Stimulated activated CD4-positive, alpha-beta T cell treated with anti-CD3 and anti-CD28 coated beads, Interleukin-15, amount 100 ng/mL, for 1 hour (primary cell): Measurements from ENCODE around the gene ESRRA.

Experiments used
- DNase-seq, 2 donors: peaks; one replicate each; pipeline ENCODE4 v3.0.0-alpha.2; 2020; ENCODE audit warnings: low read depth in 1 of 2, low spot score in 1 of 2

ESRRA gene

GRCh38 chr11:64305075-64305690 lies at the start of gene ESRRA:
Gene ESRRA (plus strand): TSS chr11:64305524. CDS start chr11:64307180, 1,656 bp downstream.
- DNase-seq: peak; percentile 99

- no peak for DNase-seq
These were observed 49.0 kb upstream of the ESRRA start for GRCh38 chr11:64256300-64256699.

- DNase-seq: no peak
These were observed 47.0 kb upstream of the ESRRA start for GRCh38 chr11:64258356-64258755.

- no peak for DNase-seq
These were observed 46.3 kb upstream of the ESRRA start for GRCh38 chr11:64258946-64259532.

- DNase-seq: no peak
These were observed 45.7 kb upstream of the ESRRA start for GRCh38 chr11:64259533-64260067.

- no peak for DNase-seq
These were observed 45.1 kb upstream of the ESRRA start for GRCh38 chr11:64260147-64260708.

GRCh38 chr11:64261556-64262080 lies 43.7 kb upstream of the ESRRA start:
- no peak for DNase-seq

GRCh38 chr11:64262271-64263002 lies 42.9 kb upstream of the ESRRA start:
- DNase-seq: no peak

GRCh38 chr11:64263021-64263946 lies 42.0 kb upstream of the ESRRA start:
- no peak for DNase-seq

- DNase-seq: no peak
These were observed 41.4 kb upstream of the ESRRA start for GRCh38 chr11:64263947-64264317.

GRCh38 chr11:64264371-64264852 lies 40.9 kb upstream of the ESRRA start:
- DNase-seq: no peak

GRCh38 chr11:64265176-64266160 lies 39.9 kb upstream of the ESRRA start:
- DNase-seq: no peak

GRCh38 chr11:64266339-64266738 lies 39.0 kb upstream of the ESRRA start:
- DNase-seq: no peak

- DNase-seq: no peak
These were observed 37.9 kb upstream of the ESRRA start for GRCh38 chr11:64267207-64267945.

- no peak for DNase-seq
These were observed 37.1 kb upstream of the ESRRA start for GRCh38 chr11:64268025-64268892.

- no peak for DNase-seq
These were observed 36.3 kb upstream of the ESRRA start for GRCh38 chr11:64268893-64269539.
